IPS-18c (cell line): ENCODE results near the gene STARD10.

Source experiments
- H3K4me3 ChIP-seq: 2 replicates; pipeline ENCODE4 v1.7.0; 2013; ENCODE audit warnings: low read depth, mild to moderate bottlenecking, low read length, moderate library complexity; ENCODE audit not compliant: insufficient read depth
- H3K9me3 ChIP-seq: one replicate; pipeline ENCODE4 v1.6.1; 2013; ENCODE audit warnings: mild to moderate bottlenecking, low read length, moderate library complexity; ENCODE audit not compliant: control insufficient read depth, insufficient read depth

STARD10 gene

GRCh38 chr11:72712168-72712751 lies 81.6 kb downstream of the STARD10 start:
- Histone ChIP-seq H3K4me3 (no peak overlapping the region), H3K9me3 (no peaks in the 10 kb centered on the region)

- Histone ChIP-seq H3K9me3 (no peaks in the 10 kb centered on the region), H3K4me3 (no peak overlapping the region)
These were observed 82.7 kb downstream of the STARD10 start for GRCh38 chr11:72711141-72711540.

- no peak overlapping the region for H3K4me3 ChIP-seq
- no peaks in the 10 kb centered on the region for H3K9me3 ChIP-seq
These were observed 83.6 kb downstream of the STARD10 start for GRCh38 chr11:72710278-72710677.

GRCh38 chr11:72709478-72710238 lies 84.2 kb downstream of the STARD10 start:
- Histone ChIP-seq H3K9me3 (no peaks in the 10 kb centered on the region), H3K4me3 (no peak overlapping the region)

GRCh38 chr11:72707032-72707431 lies 86.8 kb downstream of the STARD10 start:
- H3K4me3 ChIP-seq = no peak overlapping the region
- H3K9me3 ChIP-seq = no peaks in the 10 kb centered on the region

- Histone ChIP-seq H3K9me3 (no peaks in the 10 kb centered on the region), H3K4me3 (no peak overlapping the region)
These were observed 87.3 kb downstream of the STARD10 start for GRCh38 chr11:72706579-72706978.

GRCh38 chr11:72705442-72706365 lies 88.1 kb downstream of the STARD10 start:
- 0 out of 2 replicates have a peak overlapping the region, but pooled peaks have one; percentile 20 for H3K4me3 ChIP-seq
- H3K9me3 ChIP-seq = no peaks in the 10 kb centered on the region

- H3K9me3 ChIP-seq = no peaks in the 10 kb centered on the region
- no peak overlapping the region for H3K4me3 ChIP-seq
These were observed 89.0 kb downstream of the STARD10 start for GRCh38 chr11:72704783-72705265.
